ENCODE data around the gene DCAF17.

GRCh38 chr2:171411791-171412483 is 22.1 kb upstream of the DCAF17 start:
- TF ChIP-seq, protein P1, sequence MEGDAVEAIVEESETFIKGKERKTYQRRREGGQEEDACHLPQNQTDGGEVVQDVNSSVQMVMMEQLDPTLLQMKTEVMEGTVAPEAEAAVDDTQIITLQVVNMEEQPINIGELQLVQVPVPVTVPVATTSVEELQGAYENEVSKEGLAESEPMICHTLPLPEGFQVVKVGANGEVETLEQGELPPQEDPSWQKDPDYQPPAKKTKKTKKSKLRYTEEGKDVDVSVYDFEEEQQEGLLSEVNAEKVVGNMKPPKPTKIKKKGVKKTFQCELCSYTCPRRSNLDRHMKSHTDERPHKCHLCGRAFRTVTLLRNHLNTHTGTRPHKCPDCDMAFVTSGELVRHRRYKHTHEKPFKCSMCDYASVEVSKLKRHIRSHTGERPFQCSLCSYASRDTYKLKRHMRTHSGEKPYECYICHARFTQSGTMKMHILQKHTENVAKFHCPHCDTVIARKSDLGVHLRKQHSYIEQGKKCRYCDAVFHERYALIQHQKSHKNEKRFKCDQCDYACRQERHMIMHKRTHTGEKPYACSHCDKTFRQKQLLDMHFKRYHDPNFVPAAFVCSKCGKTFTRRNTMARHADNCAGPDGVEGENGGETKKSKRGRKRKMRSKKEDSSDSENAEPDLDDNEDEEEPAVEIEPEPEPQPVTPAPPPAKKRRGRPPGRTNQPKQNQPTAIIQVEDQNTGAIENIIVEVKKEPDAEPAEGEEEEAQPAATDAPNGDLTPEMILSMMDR (IDR thresholded peaks at IDR 0.05) = no peak
- TF ChIP-seq POLR2A (IDR thresholded peaks at IDR 0.05) = no peak
